ENCODE measurements around the gene LY6G6D.
A peak's percentile ranks its signal among the peaks of the same experiment; 100 is the strongest.
"Not testable (repeated sequence)": the region's sequence is repeated elsewhere in the genome, so short reads cannot be mapped to it uniquely, and the experiment has no call there.

Gene LY6G6D

GRCh38 chr6:31701666-31702404 lies 13.3 kb upstream of the LY6G6D start:
- Histone ChIP-seq H3K9ac (peak overlapping the region; percentile 90 to 98 (median 95)), H3K27me3 (no peaks in the 10 kb centered on the region), H3K36me3 (peaks cover 37 to 50% (median 43%) of the 10 kb centered on the region in 11 experiments), H3K4me3 (peak overlapping the region; percentile 67 to 95 (median 82)), H3K9me3 (replicated peaks in 1 of 11) (no peaks in the 10 kb centered on the region), H4K20me1 (peaks cover 9 to 44% (median 29%) of the 10 kb centered on the region in 11 experiments; a peak in 16 of 22 replicates), H3K4me2 (peak overlapping the region; percentile 76 to 99 (median 97)), H3K27ac (peak overlapping the region; percentile 88 to 96 (median 94); a peak in 21 of 22 replicates), H3K4me1 (peaks cover 30 to 56% (median 34%) of the 10 kb centered on the region in 10 experiments)
- no peak for TF ChIP-seq Cebpa-rat (IDR thresholded peaks at IDR 0.05)

GRCh38 chr6:31702405-31702818 lies 12.7 kb upstream of the LY6G6D start:
- H3K9me3 ChIP-seq (replicated peaks in 1 of 11): no peaks in the 10 kb centered on the region
- no peak for TF ChIP-seq Cebpa-rat (IDR thresholded peaks at IDR 0.05)
- peak overlapping the region; percentile 88 to 96 (median 94) for H3K27ac ChIP-seq
- peak overlapping the region; percentile 76 to 99 (median 97) for H3K4me2 ChIP-seq
- peak overlapping the region; percentile 90 to 98 (median 95) for H3K9ac ChIP-seq
- peaks cover 7 to 38% (median 23%) of the 10 kb centered on the region in 11 experiments; a peak in 14 of 22 replicates for H4K20me1 ChIP-seq
- H3K4me3 ChIP-seq: peak overlapping the region; percentile 67 to 95 (median 82)
- H3K27me3 ChIP-seq: no peaks in the 10 kb centered on the region
- peaks cover 36 to 59% (median 39%) of the 10 kb centered on the region in 10 experiments for H3K4me1 ChIP-seq
- H3K36me3 ChIP-seq: peaks cover 31 to 44% (median 37%) of the 10 kb centered on the region in 11 experiments

- H4K20me1 ChIP-seq: peaks cover under 1 to 32% (median 19%) of the 10 kb centered on the region in 11 experiments; a peak in 14 of 22 replicates
- no peaks in the 10 kb centered on the region for H3K27me3 ChIP-seq
- no peaks in the 10 kb centered on the region for H3K9me3 ChIP-seq (replicated peaks in 1 of 11)
- H3K4me2 ChIP-seq: peak within 1 kb of the TSS; percentile 76 to 99 (median 97)
- peak within 1 kb of the TSS; percentile 90 to 98 (median 95) for H3K9ac ChIP-seq
- peak; percentile 88 to 99 (median 96) for TF ChIP-seq Cebpa-rat (IDR thresholded peaks at IDR 0.05)
- H3K4me3 ChIP-seq: peak within 1 kb of the TSS; percentile 67 to 95 (median 82)
- peaks cover 39 to 59% (median 45%) of the 10 kb centered on the region in 10 experiments for H3K4me1 ChIP-seq
- peak within 1 kb of the TSS; percentile 88 to 96 (median 94) for H3K27ac ChIP-seq
- H3K36me3 ChIP-seq: peaks cover 26 to 37% (median 30%) of the 10 kb centered on the region in 11 experiments
Measured at GRCh38 chr6:31702819-31703716, 12.1 kb upstream of the LY6G6D start, which contains the start of gene ABHD16A. ABHD16A (minus strand) TSS chr6:31703324; CDS start chr6:31703281, 43 bp downstream.

GRCh38 chr6:31705931-31706330 lies 9.2 kb upstream of the LY6G6D start:
- Histone ChIP-seq H4K20me1 (peaks cover 0 to 13% (median 12%) of the 10 kb centered on the region in 11 experiments; a peak in 13 of 22 replicates), H3K9me3 (replicated peaks in 1 of 11) (no peaks in the 10 kb centered on the region), H3K36me3 (peaks cover under 1 to 9% (median 3%) of the 10 kb centered on the region in 11 experiments; a peak in 15 of 22 replicates), H3K27me3 (no peaks in the 10 kb centered on the region), H3K4me2 (peak overlapping the region in 1 of 11 experiments; percentile 12; a peak in 1 of 22 replicates), H3K27ac (no peak overlapping the region), H3K4me3 (no peak overlapping the region), H3K4me1 (peaks cover 38 to 66% (median 55%) of the 10 kb centered on the region in 10 experiments), H3K9ac (no peak overlapping the region)
- TF ChIP-seq Cebpa-rat (IDR thresholded peaks at IDR 0.05): no peak

GRCh38 chr6:31706599-31706998 lies 8.5 kb upstream of the LY6G6D start, which contains the start of gene LY6G6F:
LY6G6F (plus strand) TSS chr6:31706866; CDS start chr6:31706907, 41 bp downstream.
- H3K4me1 ChIP-seq: peaks cover 38 to 66% (median 55%) of the 10 kb centered on the region in 10 experiments
- H3K9ac ChIP-seq: no peak within 1 kb of the TSS
- 0 out of 22 replicates have a peak within 1 kb of the TSS, but pooled peaks of 2 of the 11 experiments have one; percentile 5 to 9 for H3K27ac ChIP-seq

GRCh38 chr6:31707701-31708100 lies 7.4 kb upstream of the LY6G6D start:
- no peaks in the 10 kb centered on the region for H3K36me3 ChIP-seq
- no peak overlapping the region for H3K27ac ChIP-seq
- no peak overlapping the region for H3K4me3 ChIP-seq
- no peak for TF ChIP-seq Cebpa-rat (IDR thresholded peaks at IDR 0.05)
- peak overlapping the region; percentile 8 to 54 (median 35); a peak in 18 of 22 replicates for H3K4me2 ChIP-seq
- H4K20me1 ChIP-seq: no peaks in the 10 kb centered on the region
- no peaks in the 10 kb centered on the region for H3K27me3 ChIP-seq
- H3K4me1 ChIP-seq: peaks cover 44 to 71% (median 61%) of the 10 kb centered on the region in 10 experiments
- H3K9me3 ChIP-seq (replicated peaks in 1 of 11): no peaks in the 10 kb centered on the region
- H3K9ac ChIP-seq: no peak overlapping the region

More at GRCh38 chr6:31706599-31706998, 8.5 kb upstream of the LY6G6D start, which contains the start of gene LY6G6F:
- no peak for TF ChIP-seq Cebpa-rat (IDR thresholded peaks at IDR 0.05)
- H3K36me3 ChIP-seq: peaks cover 0 to 3% (median 0%) of the 10 kb centered on the region in 11 experiments; a peak in 4 of 22 replicates
- no peak within 1 kb of the TSS for H3K4me3 ChIP-seq
- no peaks in the 10 kb centered on the region for H3K9me3 ChIP-seq (replicated peaks in 1 of 11)
- no peaks in the 10 kb centered on the region for H3K27me3 ChIP-seq
- peaks cover 0 to 7% (median 5%) of the 10 kb centered on the region in 11 experiments; a peak in 13 of 22 replicates for H4K20me1 ChIP-seq
- H3K4me2 ChIP-seq: peak within 1 kb of the TSS; percentile 19 to 54 (median 35); a peak in 19 of 22 replicates

GRCh38 chr6:31708224-31708623 lies 6.9 kb upstream of the LY6G6D start:
- Histone ChIP-seq H3K27me3 (no peaks in the 10 kb centered on the region), H3K4me2 (peak overlapping the region in 7 of 11 experiments; percentile 19 to 54 (median 38); a peak in 10 of 22 replicates), H3K4me1 (peaks cover 46 to 76% (median 65%) of the 10 kb centered on the region in 10 experiments), H3K27ac (no peak overlapping the region), H3K9me3 (replicated peaks in 1 of 11) (no peaks in the 10 kb centered on the region), H4K20me1 (no peaks in the 10 kb centered on the region), H3K4me3 (no peak overlapping the region), H3K9ac (no peak overlapping the region), H3K36me3 (no peaks in the 10 kb centered on the region)
- TF ChIP-seq Cebpa-rat (IDR thresholded peaks at IDR 0.05): no peak

- H3K4me1 ChIP-seq: peaks cover 44 to 77% (median 66%) of the 10 kb centered on the region in 10 experiments
- H3K9me3 ChIP-seq (replicated peaks in 1 of 11); H3K4me3 ChIP-seq; H3K36me3 ChIP-seq; H3K27me3 ChIP-seq; H4K20me1 ChIP-seq; H3K9ac ChIP-seq: not testable (repeated sequence)
- H3K4me2 ChIP-seq: peak overlapping the region in 3 of 11 experiments; percentile 23 to 52 (median 35); a peak in 1 of 22 replicates
- H3K27ac ChIP-seq: 0 out of 22 replicates have a peak overlapping the region, but pooled peaks of 1 of the 11 experiments have one; percentile 40
Measured at GRCh38 chr6:31709157-31709556, 6.0 kb upstream of the LY6G6D start.
